NCI-H524 (cell line): Measurements from ENCODE around the gene NCK1.

Experiments
- DNase-seq, 2 experiments: peaks; one replicate each; lab custom pipeline; 2025; lab: John Stamatoyannopoulos, UW

Gene NCK1

GRCh38 chr3:136908297-136908696, 46.3 kb downstream of the NCK1 start:
- DNase-seq: no peak

GRCh38 chr3:136909187-136909586, 47.2 kb downstream of the NCK1 start:
- no peak for DNase-seq

GRCh38 chr3:136910697-136911096, 48.7 kb downstream of the NCK1 start:
- no peak for DNase-seq

- no peak for DNase-seq
These were observed 51.2 kb downstream of the NCK1 start for GRCh38 chr3:136913168-136913567.

GRCh38 chr3:136914739-136915138, 52.7 kb downstream of the NCK1 start:
- DNase-seq: no peak

GRCh38 chr3:136916223-136916622, 54.2 kb downstream of the NCK1 start:
- no peak for DNase-seq

- DNase-seq: no peak
These were observed 58.0 kb downstream of the NCK1 start for GRCh38 chr3:136919799-136920580.

- DNase-seq: no peak
These were observed 59.0 kb downstream of the NCK1 start for GRCh38 chr3:136920904-136921611.

GRCh38 chr3:136925425-136926190, 63.6 kb downstream of the NCK1 start:
- DNase-seq: no peak

GRCh38 chr3:136928240-136928639, 66.2 kb downstream of the NCK1 start:
- DNase-seq: no peak

- DNase-seq: no peak
These were observed 68.1 kb downstream of the NCK1 start for GRCh38 chr3:136929977-136930670.

- DNase-seq: no peak
These were observed 69.6 kb downstream of the NCK1 start for GRCh38 chr3:136931606-136932005.

GRCh38 chr3:136932523-136932922, 70.5 kb downstream of the NCK1 start:
- DNase-seq: no peak

- no peak for DNase-seq
These were observed 71.2 kb downstream of the NCK1 start for GRCh38 chr3:136932978-136933772.

GRCh38 chr3:136937175-136937574, 75.2 kb downstream of the NCK1 start:
- no peak for DNase-seq

GRCh38 chr3:136937851-136938250, 75.8 kb downstream of the NCK1 start:
- no peak for DNase-seq

- no peak for DNase-seq
These were observed 76.3 kb downstream of the NCK1 start for GRCh38 chr3:136938334-136938733.

- DNase-seq: no peak
These were observed 77.5 kb downstream of the NCK1 start for GRCh38 chr3:136939489-136939888.

- DNase-seq: no peak
These were observed 80.8 kb downstream of the NCK1 start for GRCh38 chr3:136942803-136943202.

- no peak for DNase-seq
These were observed 81.4 kb downstream of the NCK1 start for GRCh38 chr3:136943436-136943835.

- no peak for DNase-seq
These were observed 85.0 kb downstream of the NCK1 start for GRCh38 chr3:136946978-136947377.
